HG03571 (cell line): ENCODE data around the gene PSMG3.

Experiments
- ATAC-seq: cut with Tn5 transposase; IDR thresholded peaks from one replicate; pipeline ENCODE4 v1.9.1; 2021; ENCODE audit not compliant: unreplicated experiment

PSMG3 gene, protein sequence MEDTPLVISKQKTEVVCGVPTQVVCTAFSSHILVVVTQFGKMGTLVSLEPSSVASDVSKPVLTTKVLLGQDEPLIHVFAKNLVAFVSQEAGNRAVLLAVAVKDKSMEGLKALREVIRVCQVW

DNA sequence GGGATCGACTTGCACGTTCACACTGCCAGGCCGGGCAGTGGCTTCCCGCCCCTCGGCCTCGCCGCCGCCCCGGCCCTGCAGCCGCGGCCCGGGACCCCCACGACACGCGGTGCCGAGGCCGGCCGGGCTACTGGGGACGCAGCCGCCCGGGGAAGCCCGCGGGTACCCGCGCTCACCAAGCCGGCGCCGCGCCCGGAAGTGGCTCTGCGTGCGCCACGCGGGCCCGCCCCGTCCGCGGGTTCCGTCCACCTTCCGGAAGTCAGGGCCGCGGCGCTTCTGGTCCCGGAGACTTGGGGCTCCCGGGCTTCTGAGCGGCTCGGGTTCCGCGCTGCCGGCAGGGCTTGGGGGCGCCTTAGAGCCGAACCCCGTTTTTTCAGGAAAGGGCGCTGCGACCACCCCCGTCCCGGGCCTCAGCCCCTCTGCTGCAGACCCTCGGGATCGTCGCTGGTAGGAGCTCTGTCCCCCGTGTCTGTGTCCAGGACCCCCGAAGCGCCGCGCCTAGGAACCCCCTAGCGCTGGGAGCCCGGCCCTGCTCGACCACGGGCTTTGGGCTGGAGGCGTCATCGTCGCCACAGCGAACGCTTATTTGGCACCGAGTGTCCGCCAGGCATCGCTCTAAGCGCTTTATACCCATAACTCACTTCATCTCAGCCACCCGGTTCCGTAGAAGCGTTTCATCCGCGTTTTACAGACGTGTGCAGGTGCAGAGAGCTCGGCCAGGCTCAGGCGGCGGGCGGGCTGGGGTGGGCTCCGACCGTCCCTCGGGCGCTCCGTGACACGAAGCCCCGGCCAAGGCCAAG is at the start of gene PSMG3:
Gene PSMG3, minus strand, starts transcription at position 200 of the 800 bp plus-strand sequence. CDS start 693 bp downstream, outside the sequence.
- peak; percentile 86 for ATAC-seq

DNA sequence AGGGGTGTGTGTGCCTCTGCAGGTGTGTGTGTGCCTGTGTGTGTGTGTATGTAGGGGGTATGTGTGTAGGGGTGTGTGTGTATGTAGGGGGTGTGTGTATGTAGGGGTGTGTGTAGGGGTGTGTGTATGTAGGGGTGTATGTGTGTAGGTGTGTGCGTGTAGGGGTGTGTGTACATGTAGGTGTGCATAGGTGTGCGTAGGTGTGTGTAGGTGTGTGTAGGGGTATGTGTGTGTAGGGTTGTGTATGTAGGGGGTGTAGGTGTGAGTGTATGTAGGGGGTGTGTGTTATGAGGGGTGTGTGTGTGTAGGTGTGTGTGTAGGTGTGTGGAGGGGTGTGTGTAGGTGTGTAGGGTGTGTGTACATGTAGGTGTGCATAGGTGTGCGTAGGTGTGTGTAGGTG is 48.6 kb upstream of the PSMG3 start:
- no peak for ATAC-seq

DNA sequence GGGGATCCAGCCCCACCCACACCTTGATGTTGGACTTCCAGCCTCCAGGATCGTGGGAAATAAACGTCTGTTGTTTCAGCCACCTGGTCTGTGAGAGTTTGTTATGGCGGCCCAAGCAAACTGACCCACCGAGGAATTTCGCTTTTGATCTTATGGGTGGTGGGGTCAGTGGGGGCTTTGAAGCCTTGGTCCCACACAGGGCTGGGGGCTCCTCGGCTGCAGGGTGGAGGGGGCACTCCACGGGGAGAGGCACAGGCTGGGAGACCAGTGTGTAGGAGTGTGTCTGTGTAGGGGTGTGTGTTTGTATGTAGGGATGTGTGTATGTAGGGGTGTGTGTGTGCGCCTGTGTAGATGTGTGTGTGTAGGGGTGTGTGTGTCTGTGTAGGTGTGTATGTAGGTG is 48.1 kb upstream of the PSMG3 start:
- no peak for ATAC-seq

DNA sequence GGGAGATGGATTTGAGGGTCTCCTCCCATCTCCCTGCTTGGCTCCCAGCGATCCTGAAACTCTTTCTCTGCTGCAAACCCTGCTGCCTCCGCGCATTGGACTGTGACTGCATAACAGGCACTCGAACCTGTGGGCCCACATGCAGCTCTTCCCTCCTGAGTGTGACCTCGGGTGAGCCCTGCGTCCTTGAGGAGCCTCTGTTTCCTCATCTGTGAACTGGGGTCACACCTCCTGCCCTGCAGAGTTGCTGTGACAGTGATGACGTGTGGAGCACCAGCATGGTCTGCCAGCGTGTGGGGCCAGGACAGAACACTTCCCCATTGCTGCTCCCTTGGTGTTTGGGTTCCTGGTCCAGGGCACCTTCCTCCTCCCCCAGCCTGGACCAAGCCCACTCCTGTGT is 46.9 kb upstream of the PSMG3 start:
- ATAC-seq, result no peak

DNA sequence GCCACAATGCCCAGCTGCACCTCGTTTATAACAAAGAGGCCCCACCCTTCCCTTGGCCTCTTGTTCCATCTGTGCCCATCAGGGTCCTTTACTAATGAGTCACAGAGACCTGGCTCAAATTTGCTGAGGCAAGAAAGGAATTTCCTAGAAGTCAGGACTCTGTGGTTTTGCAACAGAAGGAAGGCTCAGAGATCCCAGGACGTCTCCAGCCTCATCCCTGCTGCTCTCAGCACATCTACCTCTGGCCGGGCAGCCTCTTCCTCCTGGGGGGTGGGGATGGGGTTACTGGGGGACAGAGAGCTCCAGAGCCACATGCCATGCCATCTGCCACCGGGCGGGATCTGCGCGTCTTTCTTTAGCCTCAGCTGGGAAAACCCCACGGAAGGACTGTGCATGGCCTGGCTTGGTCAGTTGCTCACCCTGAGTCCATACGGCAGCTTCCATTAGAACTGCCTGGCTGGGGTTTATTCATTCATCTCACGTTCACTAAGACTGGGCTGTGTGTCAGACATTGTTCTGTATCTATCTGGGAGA is 41.9 kb upstream of the PSMG3 start:
- ATAC-seq, result no peak

DNA sequence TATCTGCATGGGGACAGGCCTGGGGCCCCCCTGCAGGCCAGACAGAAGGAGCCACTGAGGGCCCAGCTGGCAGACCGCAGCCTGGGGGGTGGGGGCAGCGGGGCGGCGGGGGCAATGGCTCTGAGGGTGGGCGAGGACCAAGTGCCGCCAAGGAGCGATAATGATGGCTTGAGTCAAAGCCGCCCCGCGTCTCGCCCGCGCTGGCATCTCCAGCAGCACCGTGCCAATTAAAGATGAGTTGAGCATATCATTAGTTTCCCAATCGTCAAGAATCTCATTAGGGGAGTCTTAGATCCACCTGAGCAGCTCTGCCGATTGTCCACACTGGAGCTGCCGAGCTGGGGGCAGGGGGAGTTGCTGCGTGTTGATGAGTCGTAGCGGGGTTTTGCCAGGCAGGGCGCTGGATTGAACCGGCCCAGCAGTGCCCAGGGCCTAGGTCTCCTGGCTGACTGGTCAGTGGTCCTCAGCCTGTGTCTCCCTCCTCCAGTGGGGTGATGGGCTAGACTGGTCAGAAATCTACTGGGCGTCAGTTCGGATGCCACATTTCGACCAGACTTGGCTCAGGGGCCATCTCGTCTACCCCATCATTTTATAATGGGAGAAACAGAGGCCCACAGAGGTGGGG is 41.0 kb upstream of the PSMG3 start:
- ATAC-seq, result no peak

DNA sequence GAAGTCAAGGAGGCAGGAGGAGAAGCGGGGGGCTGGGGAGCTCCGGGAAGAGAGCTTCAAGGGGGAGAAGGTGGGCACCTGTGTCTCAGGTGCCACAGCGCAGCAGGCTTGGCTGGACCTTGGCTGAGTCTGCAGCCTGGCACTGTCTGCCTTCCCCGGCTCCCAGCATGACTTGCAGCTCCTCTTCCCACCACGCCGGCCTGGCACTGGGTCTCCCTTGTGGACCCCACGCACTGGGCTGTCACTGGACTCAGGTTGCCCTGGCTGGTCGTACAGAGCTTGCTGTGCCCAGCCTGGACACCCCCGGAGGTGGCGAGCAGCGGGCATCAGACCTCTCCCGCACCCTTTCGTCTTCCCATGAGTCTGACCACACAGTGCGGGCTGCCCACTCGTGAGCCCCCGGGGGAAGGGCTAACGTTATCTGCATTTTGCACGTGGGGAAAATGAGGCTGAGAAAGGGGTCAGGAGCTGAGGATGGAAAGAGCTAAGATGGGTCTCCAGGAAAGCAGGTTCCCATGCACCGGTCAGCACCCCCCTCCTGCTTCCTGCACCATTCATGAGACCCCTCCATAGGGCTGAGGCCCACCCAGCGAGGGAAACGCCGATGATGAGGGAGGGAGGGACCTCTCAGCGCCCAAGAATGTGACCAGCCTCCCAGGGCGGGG is 40.3 kb upstream of the PSMG3 start:
- ATAC-seq, result no peak

DNA sequence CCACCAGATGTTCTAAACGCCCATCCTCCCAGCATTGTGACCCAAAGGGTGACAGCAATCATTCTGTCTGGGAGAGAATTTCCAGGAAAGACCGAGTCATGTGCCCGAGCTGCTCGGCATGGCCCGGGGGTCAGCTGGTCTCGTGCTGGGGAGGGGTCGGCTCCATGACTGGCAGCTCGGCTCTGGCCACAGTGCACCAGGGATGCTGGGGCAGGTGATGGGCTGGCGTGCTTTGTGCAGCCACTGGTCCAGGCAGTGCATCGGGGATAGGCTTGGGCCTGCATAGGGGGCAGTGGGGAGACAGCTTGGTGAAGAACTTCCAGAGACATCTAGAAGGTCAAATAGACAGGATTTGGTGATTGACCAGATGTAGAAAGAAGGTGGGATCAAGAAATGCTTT is 39.2 kb upstream of the PSMG3 start:
- no peak for ATAC-seq

DNA sequence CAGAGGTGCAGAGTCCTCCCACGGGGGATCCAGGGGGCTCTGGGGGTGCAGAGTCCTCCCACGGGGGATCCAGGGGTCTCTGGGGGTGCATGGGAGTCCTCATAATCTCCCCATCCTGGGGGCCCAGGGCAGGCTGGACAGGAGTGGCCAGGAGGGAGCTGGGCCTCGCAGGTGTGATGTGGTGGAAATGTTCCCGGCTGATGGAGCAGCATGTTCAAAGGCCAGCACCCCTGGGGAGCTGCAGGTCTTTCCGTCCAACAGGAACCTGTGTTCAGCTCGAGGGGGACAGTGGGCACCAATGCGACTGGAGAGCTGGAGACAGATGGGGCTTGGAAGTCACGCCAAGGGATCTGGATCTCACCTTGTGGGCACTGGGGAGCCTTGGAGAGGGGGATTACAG is 38.5 kb upstream of the PSMG3 start:
- ATAC-seq, result no peak

DNA sequence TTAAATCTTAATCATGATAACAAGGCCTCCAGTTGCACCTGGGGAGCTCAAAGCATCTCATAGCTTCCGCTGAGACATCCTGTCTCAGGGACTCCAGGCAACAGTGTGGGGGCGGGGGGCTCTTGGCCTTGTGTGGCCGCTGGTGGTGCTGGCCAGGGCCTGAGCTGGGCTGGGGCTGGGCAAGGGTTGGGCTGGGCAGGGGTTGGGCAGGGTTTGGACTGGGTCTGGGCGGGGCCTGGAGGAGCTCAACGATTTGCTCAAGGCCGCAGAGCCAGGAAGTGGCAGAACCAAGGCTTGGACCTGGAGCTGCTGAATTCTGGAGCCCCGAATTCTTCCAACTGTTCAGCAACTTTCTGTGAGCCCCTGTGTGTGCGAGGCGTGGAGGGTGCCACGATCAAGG is 37.9 kb upstream of the PSMG3 start:
- ATAC-seq, result no peak

DNA sequence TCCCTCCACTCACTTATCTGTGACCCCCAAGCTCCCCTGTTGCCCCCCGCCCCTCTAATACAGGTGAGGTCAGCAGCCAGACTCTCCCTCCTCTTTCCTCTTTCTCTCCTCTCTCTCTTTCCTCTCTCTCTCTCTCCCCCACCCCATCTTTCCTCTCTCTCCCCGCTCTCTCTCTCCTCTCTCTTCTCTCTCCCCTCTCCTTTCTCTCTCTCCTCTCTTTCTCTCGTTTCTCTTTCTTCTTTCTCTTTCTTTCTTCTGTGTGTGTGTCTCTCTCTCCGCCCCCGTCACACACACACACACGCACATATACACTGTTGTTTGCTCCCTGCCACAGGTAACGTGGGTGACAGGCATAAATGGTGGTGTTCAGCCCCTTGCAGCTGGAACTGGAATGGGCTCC is 37.2 kb upstream of the PSMG3 start:
- no peak for ATAC-seq

DNA sequence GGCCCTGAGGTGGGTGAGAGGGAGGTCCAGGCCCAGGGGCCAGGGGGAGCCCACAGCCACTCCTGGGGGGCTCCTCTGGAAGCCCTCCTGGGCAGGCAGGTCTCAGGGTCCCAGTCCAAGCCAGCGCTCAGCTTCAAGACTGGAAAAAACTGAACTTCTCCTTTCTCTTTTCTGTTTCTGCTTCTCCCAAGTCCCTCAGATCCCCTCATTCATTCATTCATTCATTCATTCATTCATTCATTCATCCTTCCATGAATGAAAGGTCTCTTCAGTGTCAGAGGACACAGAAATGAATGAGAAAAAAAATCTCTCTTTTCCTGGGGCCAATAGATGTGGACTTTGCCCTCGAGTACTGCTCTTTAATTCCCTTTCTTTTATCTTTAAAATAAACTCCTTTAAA is 34.6 kb upstream of the PSMG3 start:
- no peak for ATAC-seq

DNA sequence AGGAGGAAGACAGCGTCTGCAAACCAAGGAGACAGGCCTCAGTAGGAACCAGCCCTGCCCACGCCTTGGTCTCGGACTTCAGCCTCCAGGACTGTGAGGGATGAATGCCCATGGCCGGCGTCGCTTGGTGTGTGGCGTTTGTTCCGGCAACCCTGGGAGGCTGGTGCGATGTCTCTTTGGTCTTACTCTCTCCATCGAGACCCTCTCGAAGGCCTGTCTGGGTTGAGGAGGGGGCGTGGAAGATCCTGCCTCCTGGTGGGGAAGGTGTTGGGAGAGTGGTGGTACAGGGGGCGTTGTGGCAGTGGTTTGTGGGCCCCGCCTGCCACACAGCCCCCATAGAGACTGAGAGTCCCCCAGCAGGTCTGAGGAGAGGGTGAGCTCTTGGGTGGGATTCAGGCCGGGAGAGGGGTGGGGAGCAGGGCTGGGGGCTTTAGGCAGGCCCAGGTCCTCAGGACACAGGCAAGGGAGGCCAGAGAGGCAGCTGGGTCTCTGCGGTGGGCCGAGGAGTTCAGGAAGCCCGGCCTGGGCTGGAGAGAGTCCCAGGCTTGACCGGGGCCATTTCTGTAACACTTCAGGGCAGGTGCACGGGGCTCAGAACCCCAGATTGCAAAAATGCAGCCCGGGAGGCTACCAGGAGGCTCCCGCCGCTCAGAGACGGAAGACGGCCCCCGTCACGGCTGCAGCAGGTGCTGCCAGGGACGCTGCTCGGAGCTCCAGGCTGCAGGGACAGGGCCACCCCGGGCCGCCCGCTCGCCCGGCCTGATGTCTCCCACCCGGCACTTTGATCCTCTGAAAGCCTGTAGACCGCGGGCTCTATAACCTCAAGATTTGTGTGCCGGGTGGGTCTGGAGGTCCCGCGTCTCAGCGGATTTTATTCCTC is 33.8 kb upstream of the PSMG3 start:
- no peak for ATAC-seq

DNA sequence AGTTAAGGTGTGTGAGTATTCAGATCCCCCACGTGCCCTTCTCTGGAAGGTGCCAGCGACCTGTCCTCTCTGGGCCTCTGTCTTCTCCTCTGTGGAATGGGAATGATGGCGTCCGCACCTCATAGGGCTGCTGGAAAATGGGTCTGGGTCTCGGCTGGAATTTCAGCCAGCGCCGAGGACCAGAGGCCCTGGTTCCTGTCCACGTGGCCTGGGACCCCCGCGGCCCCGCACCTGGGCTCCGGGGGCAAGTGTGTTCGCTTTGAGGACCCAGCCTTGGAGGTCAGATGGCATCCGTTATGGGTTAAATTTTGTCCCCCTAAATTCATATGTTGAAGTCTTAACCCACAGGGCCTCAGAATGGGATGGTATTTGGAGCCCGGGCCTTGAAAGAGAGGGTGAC is 32.6 kb upstream of the PSMG3 start:
- no peak for ATAC-seq

DNA sequence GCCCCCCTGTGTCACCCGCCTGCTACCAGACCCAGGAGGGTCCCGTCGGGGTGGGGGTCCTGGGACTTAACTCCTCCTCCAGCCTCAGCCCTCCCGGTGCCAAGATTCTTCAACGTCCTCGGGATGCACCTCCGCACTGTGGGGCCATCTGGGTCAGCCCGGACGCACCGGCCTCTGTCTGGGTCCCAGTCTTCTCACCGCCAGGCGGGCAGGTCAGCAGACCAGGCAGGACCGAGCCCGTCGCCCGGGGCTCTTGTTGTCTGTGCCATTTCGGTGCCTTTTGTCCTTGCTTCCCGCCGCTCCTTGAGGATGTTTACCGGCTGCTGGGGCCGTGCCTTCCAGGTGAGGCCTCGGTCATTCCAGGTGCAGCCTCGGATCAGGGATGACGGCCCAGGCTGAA is 32.1 kb upstream of the PSMG3 start:
- ATAC-seq, result no peak

DNA sequence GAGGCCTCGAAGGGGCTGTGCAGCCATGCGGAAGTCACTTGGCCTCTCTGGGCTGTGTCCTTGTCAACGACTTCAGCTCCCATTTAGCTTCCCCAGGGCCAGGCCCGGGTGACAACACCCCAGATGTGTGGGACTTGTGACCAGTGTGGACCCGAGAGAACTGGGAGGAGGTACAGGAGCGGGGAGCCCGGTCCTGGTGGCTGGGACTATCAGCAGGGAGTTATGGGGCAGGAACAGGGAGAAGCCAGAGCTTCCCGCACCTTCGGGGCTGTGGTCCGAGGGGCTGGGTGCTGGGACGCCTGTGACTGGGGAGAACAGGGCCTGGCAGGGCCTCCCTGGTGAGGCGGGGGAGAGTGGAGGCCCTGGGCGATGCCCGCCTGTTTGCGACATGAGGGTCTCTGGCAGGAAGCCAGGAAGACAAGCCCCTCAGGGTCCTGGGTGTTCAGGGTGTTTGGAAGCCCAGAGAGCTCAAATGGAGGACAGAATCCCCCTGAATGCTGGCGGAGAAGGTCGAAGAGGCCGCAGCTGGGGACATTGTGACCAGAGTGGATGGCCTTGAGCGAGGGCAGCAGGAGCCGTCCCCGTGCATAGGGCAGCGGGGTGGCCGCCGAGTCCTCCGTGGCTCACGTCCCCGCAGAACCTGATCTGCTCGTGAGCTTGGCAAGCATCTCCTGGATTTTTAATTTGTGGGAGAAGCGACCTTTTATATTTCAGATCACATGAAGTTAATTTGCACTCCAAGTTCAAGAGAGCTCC is 30.0 kb upstream of the PSMG3 start:
- no peak for ATAC-seq

DNA sequence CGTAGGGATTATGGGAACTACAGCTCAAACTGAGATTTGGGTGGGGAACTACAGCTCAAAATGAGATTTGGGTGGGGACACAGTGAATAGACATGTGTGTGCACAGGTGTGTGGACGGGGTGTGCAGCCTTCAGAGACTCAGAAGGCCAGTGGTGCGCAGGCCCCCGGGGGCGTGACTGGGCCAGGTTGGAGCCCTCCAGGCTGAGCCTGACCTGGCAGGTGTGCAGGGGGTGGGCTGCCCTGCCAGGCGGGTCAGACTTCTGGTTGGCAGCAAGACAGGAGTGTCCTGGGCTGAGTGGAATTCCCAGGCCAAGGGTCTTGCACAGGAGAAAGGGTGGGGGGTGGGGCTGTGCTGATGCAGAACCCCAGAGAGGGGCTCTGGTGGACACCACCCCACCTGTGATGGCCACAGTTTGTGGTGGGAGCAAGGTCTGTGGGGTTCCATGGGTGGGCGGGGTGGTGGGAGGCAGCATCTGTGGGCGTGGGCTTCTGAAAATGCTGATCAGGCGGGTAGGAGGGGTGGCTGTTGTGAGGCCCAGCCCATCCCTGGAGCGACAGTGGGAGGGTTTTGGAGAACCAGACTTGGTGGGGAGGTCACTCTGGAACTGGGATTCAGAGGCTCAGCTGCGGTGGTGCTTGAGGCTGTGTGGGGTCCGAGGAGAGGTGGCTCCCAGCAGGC is 29.3 kb upstream of the PSMG3 start:
- ATAC-seq, result no peak

DNA sequence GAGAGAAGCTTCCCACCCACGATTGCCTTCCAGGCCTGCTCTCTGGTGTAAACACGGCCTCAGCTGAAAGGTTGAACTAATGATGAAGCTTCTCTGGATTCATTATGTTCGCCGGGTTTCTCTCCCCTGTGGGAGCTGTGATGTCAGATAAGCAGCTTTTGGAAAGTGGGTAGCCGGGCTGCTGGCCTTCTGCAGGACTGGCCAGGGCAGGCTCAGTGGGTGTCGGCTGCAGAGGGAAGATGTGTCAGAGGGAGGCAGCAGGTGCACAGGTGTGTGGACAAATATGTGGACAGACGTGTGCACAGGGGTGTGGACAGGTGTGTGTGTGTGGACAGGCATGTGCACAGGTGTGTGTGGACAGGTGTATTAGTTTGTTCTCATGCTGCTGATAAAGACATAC is 28.5 kb upstream of the PSMG3 start:
- no peak for ATAC-seq

DNA sequence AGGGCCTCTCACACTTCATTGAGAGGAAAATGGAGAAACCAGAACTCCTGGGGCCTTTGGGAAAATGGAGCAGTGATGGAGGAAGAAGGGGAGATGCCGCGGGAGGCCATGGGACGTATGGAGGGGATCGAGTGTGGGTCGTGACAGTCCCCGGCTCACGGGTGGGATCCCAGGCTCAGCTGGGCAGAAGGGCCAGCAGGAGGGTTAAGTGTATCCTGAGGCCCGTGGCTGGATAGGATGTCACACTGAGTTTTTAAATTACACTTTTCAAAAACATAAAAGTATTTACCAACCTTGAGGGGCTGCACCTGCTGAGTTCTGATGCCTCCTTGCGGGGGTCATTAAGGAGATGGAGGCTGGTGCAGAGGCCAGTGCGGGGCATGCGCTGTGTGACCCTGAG is 28.0 kb upstream of the PSMG3 start:
- ATAC-seq, result no peak
